Heart right ventricle (tissue), 16 donors: ENCODE results near the gene ATG101. TPM values are rescaled to one million over a fixed set of nuclear protein-coding genes. Genes with fewer than 3 reads are reported as not detected.

Source experiments
- ATAC-seq, 8 donors: fragments of 200-7000 bp; cut with Tn5 transposase; one replicate each; pipeline ENCODE4 v1.9.1; 2020; ENCODE audit warnings: mild to moderate bottlenecking in 8 of 8, moderate library complexity in 8 of 8, moderate number of reproducible peaks in 1 of 8
- DNase-seq, 2 donors: peaks; one replicate each; pipeline ENCODE4 v3.0.0-alpha.2; 2020
- H3K27ac ChIP-seq, 10 donors: fragments of 200-600 bp; sonication (generic) in 2 of 10; one replicate each; pipeline versions ENCODE4 v1.5.0 to v1.8.0; 2020 to 2022; ENCODE audit warnings: mild to moderate bottlenecking in 3 of 10
- H3K27me3 ChIP-seq, 7 donors: fragments of 200-600 bp; one replicate each; pipeline ENCODE4 v1.8.0; 2021 to 2022; ENCODE audit warnings: mild to moderate bottlenecking in 2 of 7
- H3K36me3 ChIP-seq, 9 donors: fragments of 200-600 bp; sonication (generic) in 1 of 9; one replicate each; pipeline versions ENCODE4 v1.5.0 to v1.8.0; 2020 to 2022; ENCODE audit warnings: mild to moderate bottlenecking in 2 of 9
- H3K4me1 ChIP-seq, 9 donors: fragments of 200-600 bp; sonication (generic) in 1 of 9; one replicate each; pipeline versions ENCODE4 v1.5.0 to v1.8.0; 2020 to 2022; ENCODE audit warnings: mild to moderate bottlenecking in 4 of 9
- H3K4me3 ChIP-seq, 10 donors: fragments of 200-600 bp; sonication (generic) in 2 of 10; one replicate each; pipeline versions ENCODE4 v1.5.0 to v1.8.0; 2020 to 2022; ENCODE audit warnings: mild to moderate bottlenecking in 7 of 10, moderate library complexity in 2 of 10
- H3K9me3 ChIP-seq, 11 donors: fragments of 200-600 bp in 10 of 11; sonication (generic) in 2 of 11; one replicate each; pipeline versions ENCODE4 v1.5.0 to v1.8.0; 2013 to 2022; ENCODE audit warnings: mild to moderate bottlenecking in 2 of 11, control low read depth in 1 of 11, moderate library complexity in 1 of 11
- CTCF ChIP-seq, 9 donors: fragments of 200-600 bp; sonication (generic) in 2 of 9; IDR thresholded peaks; one replicate each; pipeline versions ENCODE4 v1.5.0 to v1.8.0; 2021 to 2022; ENCODE audit warnings: antibody characterized with exemption in 9 of 9, mild to moderate bottlenecking in 5 of 9, moderate library complexity in 1 of 9
- WGBS, 2 donors: extraction: QIAGEN DNeasy Blood & Tissue Kit; methylation state at CpG; one replicate each; pipeline ENCODE4 v1.1.7; 2013; ENCODE audit warnings: inconsistent platforms in 1 of 2; 5-methylcytosine and 5-hydroxymethylcytosine counted together
- intact Hi-C, 10 donors: fragments of 100-400 bp; cut with DNase I; formaldehyde crosslinking; loops; one replicate each; pipeline versions ENCODE4 v1.11.1 to v1.14.2; 2022
- polyA plus RNA-seq, 2 donors: library from polyadenylated mRNA; stranded (reverse); fragments of 200-250 nt; gene quantifications; one replicate each; pipeline ENCODE4 v1.2.3, GENCODE V29; 2013
- total RNA-seq, 10 donors: library from RNA; stranded (reverse); fragmentation: NEBNext Ultra II Directional in 3 of 10; extraction: Animal tissue kit (Norgen Biotek cat#: 25700) in 3 of 10; gene quantifications; one replicate each; pipeline versions ENCODE4 v1.2.1 to v1.2.4, GENCODE V29; 2021 to 2023
- donor health status: Arrhythmogenic right ventricular cardiomyopathy.
- donor health status: ischemic (EF 13 %, LVEDD 7.1; RV severe dilation, severe dysfunction).
- donor health status: healthy with polysubstance abuse.
- donor health status: DM: no; HTN: yes; CAD: no.
- donor health status: DM: no; HTN: no; CAD: no.
- donor health status: ischemic (EF 25% LVEDD 6.9; RV normal size, moderate dysfunction).
- donor health status: ischemic (EF 25% LVEDD 5.7; RV mildly dilated, moderate dysfunction).
- donor health status: healthy.
- donor health status: DM: yes; HTN: yes; CAD: no.
- donor health status: Ischemic cardiomyopathy.
- donor health status: ischemic (EF 35%, LVEDD 5.7; RV mildly dilated, moderate dysfunction).
- donor health status: nonischemic (EF 11% LVEDD 7.7; RV severe dilation, severe dysfunction).
- donor health status: DM: yes; HTN: yes; CAD: no.
- donor health status: PGD.
- donor health status: ischemic (EF 29% LVEDD 5.4; RV normal size, mild dysfunction).
- donor health status: nonischemic (EF 23%, LVEDD 6.1; RV moderate dilation, normal function).

Gene ATG101
- total and polyA plus RNA-seq, 12 donors: 14.6 to 90.2 (median 22.2) TPM

GRCh38 chr12:52084491-52085231, 14.9 kb downstream of the ATG101 start:
- WGBS, 2 donors: 85 to 88% methylated on average over 9 of the region's 9 CpGs
- Histone ChIP-seq H3K27me3 (peaks cover 0 to 23% (median 8%) of the 10 kb centered on the region in 7 donors), H3K27ac (no peak overlapping the region), H3K9me3 (no peaks in the 10 kb centered on the region), H3K36me3 (peaks cover 0 to under 1% (median 0%) of the 10 kb centered on the region in 9 donors), H3K4me1 (peaks cover 14 to 38% (median 34%) of the 10 kb centered on the region in 9 donors), H3K4me3 (no peak overlapping the region)
- DNase-seq (no peak), ATAC-seq (no peak)
- intact Hi-C loops: loop anchor here in 4 of 10 donors (5.0 kb wide), 3 partner anchors 38 to 82 kb away; no protein-coding TSS in a partner anchor
- TF ChIP-seq CTCF (IDR thresholded peaks at IDR 0.05): no peak

GRCh38 chr12:52085682-52086180, 16.0 kb downstream of the ATG101 start:
- no peak overlapping the region for H3K27ac ChIP-seq
- intact Hi-C loops: loop anchor here in 1 of 10 donors (5.0 kb wide), 1 partner anchor 83 kb away; no protein-coding TSS in a partner anchor
- H3K27me3 ChIP-seq: peaks cover 0 to 28% (median 18%) of the 10 kb centered on the region in 7 donors
- no peak for ATAC-seq
- no peak for TF ChIP-seq CTCF (IDR thresholded peaks at IDR 0.05)
- no peak for DNase-seq
- WGBS, 2 donors: 86 to 89% methylated on average over 6 of the region's 6 CpGs
- no peaks in the 10 kb centered on the region for H3K36me3 ChIP-seq
- peaks cover 14 to 29% (median 26%) of the 10 kb centered on the region in 9 donors for H3K4me1 ChIP-seq
- H3K4me3 ChIP-seq: no peak overlapping the region
- no peaks in the 10 kb centered on the region for H3K9me3 ChIP-seq

- Histone ChIP-seq H3K27ac (no peak overlapping the region), H3K9me3 (no peaks in the 10 kb centered on the region), H3K4me1 (peaks cover 9 to 23% (median 20%) of the 10 kb centered on the region in 9 donors), H3K4me3 (no peak overlapping the region), H3K27me3 (peaks cover 0 to 34% (median 21%) of the 10 kb centered on the region in 7 donors), H3K36me3 (no peaks in the 10 kb centered on the region)
- WGBS, 2 donors: 60% methylated on average over 8 to 9 of the region's 9 CpGs
- no peak for ATAC-seq
- TF ChIP-seq CTCF (IDR thresholded peaks at IDR 0.05): no peak
- intact Hi-C loops: loop anchor here in 1 of 10 donors (5.0 kb wide), 1 partner anchor 84 kb away; no protein-coding TSS in a partner anchor
- no peak for DNase-seq
Observed at GRCh38 chr12:52086366-52086765, 16.6 kb downstream of the ATG101 start.

GRCh38 chr12:52086944-52087835, 17.4 kb downstream of the ATG101 start:
- intact Hi-C loops: loop anchor here in 1 of 10 donors (5.0 kb wide), 1 partner anchor 85 kb away; no protein-coding TSS in a partner anchor
- ATAC-seq: no peak
- no peak for DNase-seq
- Histone ChIP-seq H3K9me3 (no peaks in the 10 kb centered on the region), H3K27ac (no peak overlapping the region), H3K4me1 (peaks cover 7 to 14% (median 12%) of the 10 kb centered on the region in 9 donors), H3K36me3 (no peaks in the 10 kb centered on the region), H3K4me3 (no peak overlapping the region), H3K27me3 (peaks cover 0 to 41% (median 27%) of the 10 kb centered on the region in 7 donors)
- 72% methylated on average over 22 of the region's 22 CpGs for WGBS, 2 donors
- TF ChIP-seq CTCF (IDR thresholded peaks at IDR 0.05): no peak
